HepG2 (cell line): ENCODE data around the gene IL18R1. TPM values are rescaled to one million over a fixed set of nuclear protein-coding genes. Genes with fewer than 3 reads are reported as not detected.

Experiments used
- ATAC-seq: fragments of 200-7000 bp; cut with Tn5 transposase; 3 replicates; pipeline ENCODE4 v1.9.1; 2020; ENCODE audit warnings: mild to moderate bottlenecking, moderate library complexity
- BruUV-seq: library from RNA; stranded (reverse); fragments of 400-500 nt; replicated peaks from 2 replicates; lab custom pipeline; 2021; lab: Mats Ljungman, UMichigan
- CTCF ChIA-PET: fragments of 300-600 bp; formaldehyde crosslinking; extraction: SDS; loops from one replicate; lab custom pipeline; 2021; ENCODE audit warnings: low total read pairs, inconsistent platforms, low intra/inter-chr PET ratio; lab: Yijun Ruan, JAX
- POLR2A ChIA-PET: fragments of 350-600 bp; sonication (Branson Sonifier 250); formaldehyde crosslinking; loops from one replicate; lab custom pipeline; 2020; ENCODE audit warnings: antibody characterized with exemption, inconsistent platforms; lab: Yijun Ruan, JAX
- DNase-seq: peaks from one replicate; pipeline ENCODE4 v3.0.0-alpha.2; 2015; ENCODE audit warnings: low spot score
- FAIRE-seq: peaks from 3 replicates; lab custom pipeline; 2011; peaks lifted over from hg19 to GRCh38; lab: Jason Lieb, UNC
- H2AFZ ChIP-seq: one replicate; pipeline ENCODE4 v1.6.1; 2011; ENCODE audit warnings: low read length, inconsistent platforms
- H3K27ac ChIP-seq: fragments of 300-600 bp; 3 replicates; pipeline ENCODE4 v1.8.0; 2011; ENCODE audit warnings: mixed run types, mild to moderate bottlenecking, mixed read lengths, low read length, inconsistent platforms; ENCODE audit not compliant: insufficient read depth; ENCODE audit errors: extremely low read length
- H3K27me3 ChIP-seq, 2 experiments: fragments of 200-600 bp in 1 of 2; 2 replicates in 1 of 2; 3 replicates in 1 of 2; pipeline versions ENCODE4 v1.6.0 to v1.8.0; 2011; ENCODE audit warnings: low read length in 2 of 2, mild to moderate bottlenecking in 2 of 2, moderate library complexity in 2 of 2, inconsistent platforms in 1 of 2; ENCODE audit not compliant: insufficient read depth in 2 of 2, control insufficient read depth in 1 of 2
- H3K36me3 ChIP-seq, 2 experiments: fragments of 200-600 bp in 1 of 2; replicated peaks in 1 of 2; 2 replicates in 1 of 2; 3 replicates in 1 of 2; pipeline versions ENCODE4 v1.5.1 to v1.8.0; 2011; ENCODE audit warnings: low read length in 2 of 2, inconsistent platforms in 1 of 2; ENCODE audit not compliant: insufficient read depth in 2 of 2, control insufficient read depth in 1 of 2
- H3K4me1 ChIP-seq: 2 replicates; pipeline ENCODE4 v1.5.1; 2012; ENCODE audit warnings: low read length, inconsistent platforms; ENCODE audit not compliant: insufficient read depth
- H3K4me2 ChIP-seq: 2 replicates; pipeline ENCODE4 v1.6.0; 2011; ENCODE audit warnings: low read depth, low read length, inconsistent platforms
- H3K4me3 ChIP-seq, 3 experiments: fragments of 200-600 bp in 1 of 3; sonication (generic), shearing (Covaris generic) in 1 of 3; replicated peaks in 1 of 3; 2 replicates each; pipeline ENCODE4 v1.5.1; 2011 to 2016; ENCODE audit warnings: low read length in 3 of 3, inconsistent platforms in 2 of 3, low read depth in 2 of 3, mild to moderate bottlenecking in 2 of 3, control low read depth in 1 of 3, mixed read lengths in 1 of 3; ENCODE audit not compliant: insufficient read depth in 1 of 3
- H3K79me2 ChIP-seq: one replicate; pipeline ENCODE4 v1.6.1; 2011; ENCODE audit warnings: low read length, inconsistent platforms; ENCODE audit not compliant: insufficient read depth
- H3K9ac ChIP-seq: 2 replicates; pipeline ENCODE4 v1.6.0; 2011; ENCODE audit warnings: mild to moderate bottlenecking, low read depth, low read length, inconsistent platforms; ENCODE audit not compliant: insufficient read depth
- H3K9me3 ChIP-seq: 2 replicates; pipeline ENCODE4 v1.5.1; 2012; ENCODE audit warnings: mild to moderate bottlenecking, low read length
- H4K20me1 ChIP-seq: 2 replicates; pipeline ENCODE4 v1.6.0; 2011; ENCODE audit warnings: inconsistent platforms, mild to moderate bottlenecking, low read length, moderate library complexity; ENCODE audit not compliant: insufficient read depth
- FLYWCH1 ChIP-seq: sonication (generic); formaldehyde crosslinking; IDR thresholded peaks from 2 replicates; pipeline ENCODE4 v1.8.1; 2023; ENCODE audit warnings: mild to moderate bottlenecking, missing genetic modification reagents
- HES4 ChIP-seq: sonication (generic); formaldehyde crosslinking; IDR thresholded peaks from 2 replicates; pipeline ENCODE4 v1.9.0; 2021; ENCODE audit warnings: mild to moderate bottlenecking, missing genetic modification reagents, borderline replicate concordance
- HMGA1 ChIP-seq: sonication (generic); formaldehyde crosslinking; conservative IDR thresholded peaks from 2 replicates; pipeline ENCODE4 v1.4.0; 2020; ENCODE audit warnings: missing genetic modification reagents
- MIER3 ChIP-seq: IDR thresholded peaks from 2 replicates; pipeline ENCODE4 v1.6.1; 2016; ENCODE audit warnings: missing compliant biosample characterization, borderline replicate concordance
- MZF1 ChIP-seq: sonication (generic); formaldehyde crosslinking; IDR thresholded peaks from 2 replicates; pipeline ENCODE4 v1.8.1; 2023; ENCODE audit warnings: mild to moderate bottlenecking, missing genetic modification reagents, borderline replicate concordance
- NR2C2 ChIP-seq: sonication (generic); formaldehyde crosslinking; IDR thresholded peaks from 2 replicates; pipeline ENCODE4 v1.4.0; 2020; ENCODE audit warnings: missing genetic modification reagents, mild to moderate bottlenecking, moderate library complexity, borderline replicate concordance
- SCMH1 ChIP-seq: sonication (generic); formaldehyde crosslinking; IDR thresholded peaks from 2 replicates; pipeline ENCODE4 v1.9.0; 2021; ENCODE audit warnings: missing genetic modification reagents, mild to moderate bottlenecking, borderline replicate concordance
- SMAD9 ChIP-seq: sonication (generic); formaldehyde crosslinking; IDR thresholded peaks from 2 replicates; pipeline ENCODE4 v1.5.1; 2020; ENCODE audit warnings: mild to moderate bottlenecking, missing genetic modification reagents
- SMC3 ChIP-seq: IDR thresholded peaks from 2 replicates; pipeline ENCODE4 v1.6.1; 2011; ENCODE audit warnings: low read length, improper control_type of control experiment
- SP140L ChIP-seq: sonication (generic); formaldehyde crosslinking; IDR thresholded peaks from 2 replicates; pipeline ENCODE4 v1.4.0; 2020; ENCODE audit warnings: missing genetic modification reagents, borderline replicate concordance
- SRSF4 ChIP-seq: fragments of 200-400 bp; formaldehyde crosslinking; IDR thresholded peaks from one replicate; pipeline ENCODE4 v1.6.1; 2018; ENCODE audit warnings: mild to moderate bottlenecking, low read depth, low read length, moderate library complexity; ENCODE audit not compliant: poor library complexity, severe bottlenecking
- TCF7L2 ChIP-seq: IDR thresholded peaks from 2 replicates; pipeline ENCODE4 v1.6.1; 2011; ENCODE audit warnings: mild to moderate bottlenecking, low read depth, low read length, moderate library complexity
- ZMYM4 ChIP-seq: sonication (generic); formaldehyde crosslinking; IDR thresholded peaks from 2 replicates; pipeline ENCODE4 v1.8.1; 2023; ENCODE audit warnings: mild to moderate bottlenecking, missing genetic modification reagents
- ZNF556 ChIP-seq: sonication (generic); formaldehyde crosslinking; IDR thresholded peaks from 2 replicates; pipeline ENCODE4 v1.4.0; 2020; ENCODE audit warnings: mild to moderate bottlenecking, missing genetic modification reagents, borderline replicate concordance
- ZNF674 ChIP-seq: sonication (generic); formaldehyde crosslinking; IDR thresholded peaks from 2 replicates; pipeline ENCODE4 v1.5.0; 2020; ENCODE audit warnings: low read depth, mild to moderate bottlenecking, missing genetic modification reagents
- WGBS: methylation state at CpG from one replicate; pipeline ENCODE4 v1.1.6; 2017; ENCODE audit warnings: low lambda C conversion rate; 5-methylcytosine and 5-hydroxymethylcytosine counted together
- in situ Hi-C: cut with HindIII; loops from 2 replicates; pipeline ENCODE4 v1.10.0; 2017; ENCODE audit warnings: low pct_unique_long_range_greater_than_20kb; ENCODE audit not compliant: extremely low pct_ligation_motif_present
- intact Hi-C: fragments of 100-400 bp; cut with micrococcal nuclease; formaldehyde crosslinking; loops from one replicate; pipeline ENCODE4 v1.10.0; 2022; ENCODE audit not compliant: unreplicated experiment
- polyA plus RNA-seq, 8 experiments: library from polyadenylated mRNA; depleted of rRNA in 3 of 8; stranded (reverse) in 7 of 8; unstranded in 1 of 8; fragments of >200 nt; fragmentation: Illumina TruSeq in 4 of 8; extraction: Trizol in 4 of 8; gene quantifications; 2 replicates each; pipeline versions ENCODE4 v1.2.1 to v1.2.3, GENCODE V29; 2011 to 2016; ENCODE audit warnings: low read depth in 4 of 8, missing spikeins in 1 of 8, mixed read lengths in 1 of 8; ENCODE audit not compliant: insufficient read depth in 1 of 8
- total RNA-seq, 5 experiments: library from RNA; depleted of rRNA; stranded (reverse); fragments of >200 nt; fragmentation: Illumina TruSeq; extraction: Trizol; gene quantifications; 2 replicates each; pipeline ENCODE4 v1.2.3, GENCODE V29; 2016; ENCODE audit warnings: low read depth in 1 of 5
- TF ChIP-seq, protein P1 (sequence below): sonication (generic); formaldehyde crosslinking; IDR thresholded peaks from 2 replicates; pipeline ENCODE4 v1.5.0; 2020; ENCODE audit warnings: missing genetic modification reagents

Gene IL18R1
- total and polyA plus RNA-seq, 2 of the 13 experiments (the other 11 are each of a cell fraction or from before 2014, with no cell fraction given) = 0.01 to 0.04 TPM

DNA sequence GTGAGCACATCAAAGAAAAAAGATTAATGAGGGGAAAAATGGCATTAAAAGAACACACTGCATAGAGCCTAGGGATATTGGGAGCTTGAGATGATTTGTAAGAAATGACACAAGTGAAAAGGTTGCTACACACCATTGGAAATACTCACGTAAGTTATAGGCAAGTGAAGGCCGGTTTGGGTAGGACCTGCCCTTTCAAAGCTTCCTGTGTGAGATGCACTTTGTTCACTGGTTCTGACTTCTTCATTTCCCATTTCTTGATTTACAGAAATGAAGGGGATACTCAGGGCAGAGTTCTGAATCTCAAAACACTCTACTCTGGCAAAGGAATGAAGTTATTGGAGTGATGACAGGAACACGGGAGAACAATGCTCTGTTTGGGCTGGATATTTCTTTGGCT is 67.3 kb downstream of the IL18R1 start, which contains the start of gene IL18RAP:
TSS of gene IL18RAP (plus strand) at position 251 of the 400 bp plus-strand sequence. CDS start at position 369, 118 bp downstream.
- CTCF ChIA-PET = no interaction called here
- WGBS = 8% methylated on average over 3 of the region's 3 CpGs
- Histone ChIP-seq H3K79me2 (no peaks in the 10 kb centered on the region), H2AFZ (no peak within 1 kb of the TSS), H3K9me3 (no peaks in the 10 kb centered on the region), H3K36me3 (no peaks in the 10 kb centered on the region), H3K4me3 (no peak within 1 kb of the TSS), H4K20me1 (no peaks in the 10 kb centered on the region), H3K9ac (no peak within 1 kb of the TSS)
- DNase-seq (no peak), ATAC-seq (no peak), FAIRE-seq (no peak)
- intact Hi-C loops (no loop called here), in situ Hi-C loops (no loop called here)
- POLR2A ChIA-PET = no interaction called here
- TF ChIP-seq HMGA1 (no peak), SMAD9 (CRISPR knock-in tag) (no peak)
- TF ChIP-seq, all 625 proteins: peak for 0
- Histone ChIP-seq H3K4me1 (no peaks in the 10 kb centered on the region), H3K27ac (no peak within 1 kb of the TSS), H3K27me3 (peaks cover 2 to 32% of the 10 kb centered on the region in 2 experiments; a peak in 3 of 5 replicates), H3K4me2 (no peak within 1 kb of the TSS)
- no TSS peak for BruUV-seq

DNA sequence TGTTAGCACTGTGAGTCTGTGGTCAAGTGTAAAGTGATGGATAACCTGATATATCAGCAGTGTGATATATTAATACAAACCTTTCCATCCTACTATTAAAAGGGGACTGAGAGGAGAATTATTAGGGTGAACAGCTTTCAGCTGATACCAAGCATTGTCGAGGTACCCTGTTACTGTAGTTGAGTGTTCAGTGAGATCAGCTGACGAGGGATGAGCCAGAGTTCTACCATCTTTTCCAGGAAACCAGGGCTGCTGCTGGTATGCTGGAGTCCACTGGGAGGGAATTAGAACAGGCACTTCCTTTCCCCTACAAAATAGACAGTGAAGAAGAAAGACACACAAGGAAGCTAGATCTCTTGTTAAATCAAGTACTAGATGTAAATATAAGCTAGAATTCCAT is 67.8 kb downstream of the IL18R1 start:
- ChIA-PET POLR2A (no interaction called here), CTCF (no interaction called here)
- Histone ChIP-seq H3K4me3 (no peak overlapping the region), H3K4me1 (no peaks in the 10 kb centered on the region), H3K79me2 (no peaks in the 10 kb centered on the region), H2AFZ (no peak overlapping the region), H3K4me2 (no peak overlapping the region), H3K27ac (no peak overlapping the region), H3K9me3 (no peaks in the 10 kb centered on the region), H3K36me3 (no peaks in the 10 kb centered on the region), H4K20me1 (no peaks in the 10 kb centered on the region), H3K27me3 (peaks cover 2 to 32% of the 10 kb centered on the region in 2 experiments; a peak in 3 of 5 replicates), H3K9ac (no peak overlapping the region)
- intact Hi-C loops (no loop called here), in situ Hi-C loops (no loop called here)
- DNase-seq (no peak), FAIRE-seq (no peak), ATAC-seq (no peak)
- 0% methylated on average over 2 of the region's 2 CpGs for WGBS
- no TSS peak for BruUV-seq
- no peak for TF ChIP-seq HES4 (CRISPR knock-in tag)
- TF ChIP-seq NR2C2 (CRISPR knock-in tag) = no peak
- no peak for TF ChIP-seq MIER3 (CRISPR knock-in tag)
- no peak for TF ChIP-seq ZMYM4
- TF ChIP-seq TCF7L2 = no peak
- TF ChIP-seq MZF1 (CRISPR knock-in tag) = no peak
- TF ChIP-seq FLYWCH1 (CRISPR knock-in tag) = no peak
- TF ChIP-seq SCMH1 (CRISPR knock-in tag) = no peak
- TF ChIP-seq SP140L (CRISPR knock-in tag) = no peak
- no peak for TF ChIP-seq ZNF556 (CRISPR knock-in tag)
- TF ChIP-seq, protein P1, sequence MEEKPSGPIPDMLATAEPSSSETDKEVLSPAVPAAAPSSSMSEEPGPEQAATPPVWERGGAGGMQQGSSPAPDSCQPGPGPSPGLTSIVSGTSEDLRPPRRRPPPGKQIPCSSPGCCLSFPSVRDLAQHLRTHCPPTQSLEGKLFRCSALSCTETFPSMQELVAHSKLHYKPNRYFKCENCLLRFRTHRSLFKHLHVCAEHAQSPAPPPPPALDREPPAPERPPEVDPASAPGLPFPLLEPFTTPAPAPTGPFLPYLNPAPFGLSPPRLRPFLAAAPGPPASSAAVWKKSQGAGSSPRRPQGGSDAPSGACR = no peak
- no peak for TF ChIP-seq SMC3
- TF ChIP-seq SRSF4 = no peak
- no peak for TF ChIP-seq ZNF674
